ENCODE results near the gene DCAF6.

Gene DCAF6

GRCh38 chr1:168101336-168101735, 164.9 kb downstream of the DCAF6 start:
- no peak for DNase-seq (ENCODE audit: low read depth)

GRCh38 chr1:168102487-168102886, 166.0 kb downstream of the DCAF6 start:
- no peak for DNase-seq (ENCODE audit: low read depth)

GRCh38 chr1:168104535-168104934, 168.1 kb downstream of the DCAF6 start:
- no peak for DNase-seq (ENCODE audit: low read depth)

DNA sequence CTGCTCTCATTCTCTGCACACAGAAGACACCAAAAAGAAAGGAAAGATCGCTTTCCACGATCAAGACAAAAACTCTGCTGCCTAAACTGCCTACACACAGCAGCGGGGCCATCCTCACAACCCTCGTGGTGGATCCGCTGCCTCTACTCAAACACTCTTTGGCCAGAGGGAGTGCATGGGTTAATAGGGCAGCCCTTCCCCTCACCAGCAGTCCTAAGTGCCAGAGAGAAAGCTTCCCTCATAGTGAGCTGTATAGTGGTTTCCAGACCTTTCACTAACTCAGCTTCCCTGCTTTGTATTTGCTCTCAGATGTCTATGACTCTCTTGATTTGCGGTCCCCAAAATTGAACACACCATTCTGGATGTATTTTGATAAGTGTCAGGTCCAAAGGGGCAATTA, 169.4 kb downstream of the DCAF6 start:
- no peak for DNase-seq (ENCODE audit: low read depth)

GRCh38 chr1:168106274-168106673, 169.8 kb downstream of the DCAF6 start:
- DNase-seq (ENCODE audit: low read depth): no peak

DNA sequence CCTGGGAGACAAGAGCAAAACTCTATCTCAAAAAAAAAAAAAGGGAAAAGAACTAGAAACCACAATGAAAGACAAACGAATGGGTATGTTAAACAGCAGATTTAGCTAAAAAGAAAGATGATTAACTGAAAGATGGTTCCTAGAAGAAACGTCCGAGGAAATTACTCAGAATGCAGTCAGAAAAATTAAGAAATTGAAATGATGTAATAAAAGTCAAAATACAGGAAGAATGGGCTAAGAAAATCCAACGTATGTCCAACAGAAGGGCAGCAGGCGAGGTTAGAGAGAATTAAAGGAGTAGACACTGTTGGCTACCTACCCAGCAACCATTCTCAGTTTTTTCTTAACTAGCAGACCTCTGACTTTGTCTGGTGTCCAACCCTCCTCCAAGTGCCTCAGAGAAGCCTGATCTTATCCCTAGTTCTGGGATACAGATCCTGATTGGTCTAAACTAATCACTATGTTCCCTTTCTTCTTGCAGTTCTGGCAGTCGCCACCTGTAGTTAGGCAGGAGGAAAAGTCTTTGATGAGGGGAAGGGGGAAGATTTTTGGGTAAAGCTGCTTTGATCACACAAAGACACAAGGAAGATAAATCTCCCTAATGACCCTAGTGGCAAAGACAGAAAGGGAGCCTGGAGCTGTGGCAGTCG, 174.5 kb downstream of the DCAF6 start:
- DNase-seq (ENCODE audit: low read depth): no peak

- DNase-seq (ENCODE audit: low read depth): no peak
Measured at GRCh38 chr1:168112673-168113305, 176.3 kb downstream of the DCAF6 start.

DNA sequence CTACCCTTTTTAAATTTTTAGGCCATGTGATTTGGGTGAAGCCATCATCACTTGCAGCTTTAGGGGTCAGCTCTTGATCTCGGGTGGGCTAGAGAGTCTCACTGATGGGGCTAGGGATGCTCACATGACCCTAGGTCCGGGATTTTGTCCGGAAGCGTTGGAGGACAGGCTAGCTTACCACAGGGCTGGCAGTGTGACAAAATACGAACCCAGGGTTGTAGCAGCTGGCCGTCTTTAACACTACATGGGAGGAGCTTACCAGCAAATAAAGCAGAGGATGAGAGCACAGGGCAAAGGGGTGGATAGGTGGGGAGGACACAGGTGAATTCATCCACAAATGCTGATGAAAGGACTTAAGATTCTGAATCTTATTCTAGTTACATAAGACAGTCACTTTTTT, 178.4 kb downstream of the DCAF6 start:
- DNase-seq (ENCODE audit: low read depth): no peak

GRCh38 chr1:168116327-168116799, 179.9 kb downstream of the DCAF6 start:
- no peak for DNase-seq (ENCODE audit: low read depth)

DNA sequence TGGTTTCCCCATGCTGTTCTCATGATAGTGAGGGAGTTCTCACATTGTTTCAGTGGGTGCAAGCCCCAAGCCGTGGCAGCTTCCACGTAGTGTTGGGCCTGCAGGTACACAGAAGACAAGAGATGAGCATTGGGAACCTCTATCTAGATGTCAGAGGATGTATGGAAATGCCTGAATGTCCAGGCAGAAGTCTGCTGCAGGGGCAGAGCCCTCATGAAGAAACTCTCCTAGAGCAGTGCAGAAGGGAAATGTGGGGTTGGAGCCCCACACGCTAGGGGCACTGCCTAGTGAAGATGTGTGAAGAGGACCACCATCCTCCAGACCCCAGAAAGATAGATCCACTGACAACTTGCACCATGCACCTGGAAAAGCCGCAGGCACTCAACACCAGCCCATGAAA, 183.3 kb downstream of the DCAF6 start:
- no peak for DNase-seq (ENCODE audit: low read depth)

DNA sequence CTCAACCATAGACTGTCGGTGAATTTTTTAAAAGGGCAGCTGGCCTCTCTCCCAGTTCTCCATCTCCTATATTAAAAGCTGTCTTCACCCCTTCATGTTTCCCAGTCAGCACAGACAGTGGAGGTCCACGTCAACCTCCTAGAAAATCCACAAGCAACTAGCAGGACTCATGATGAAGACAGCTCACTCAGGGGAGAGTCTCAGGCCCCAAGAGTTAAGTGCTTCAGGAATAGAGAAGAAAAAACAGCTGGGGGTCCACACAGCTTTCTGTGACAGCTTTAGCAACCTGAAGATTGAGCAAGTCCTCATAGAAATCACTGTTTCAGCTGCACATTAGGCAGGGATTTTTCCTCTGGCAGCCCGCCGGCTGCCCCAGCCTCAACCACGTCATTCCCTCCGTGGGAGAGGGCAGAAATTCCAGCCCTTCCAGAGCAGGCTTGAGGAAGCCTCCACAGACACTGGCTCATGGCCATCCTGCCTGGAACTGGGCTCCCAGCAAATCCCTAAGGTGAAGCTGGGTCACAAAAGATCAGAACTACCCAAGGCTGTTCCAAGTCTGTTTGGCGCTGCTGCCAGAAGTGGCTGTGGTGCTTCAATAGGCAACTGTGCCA, 185.0 kb downstream of the DCAF6 start:
- DNase-seq (ENCODE audit: low read depth): no peak

GRCh38 chr1:168125051-168125450, 188.6 kb downstream of the DCAF6 start:
- DNase-seq (ENCODE audit: low read depth): no peak
